KG1 (cell line): ENCODE results near the gene HMGXB3.

Experiments
- DNase-seq: peaks from one replicate; lab custom pipeline; 2025; lab: John Stamatoyannopoulos, UW

Gene HMGXB3

GRCh38 chr5:150092159-150092787 lies 91.7 kb downstream of the HMGXB3 start:
- no peak for DNase-seq

DNA sequence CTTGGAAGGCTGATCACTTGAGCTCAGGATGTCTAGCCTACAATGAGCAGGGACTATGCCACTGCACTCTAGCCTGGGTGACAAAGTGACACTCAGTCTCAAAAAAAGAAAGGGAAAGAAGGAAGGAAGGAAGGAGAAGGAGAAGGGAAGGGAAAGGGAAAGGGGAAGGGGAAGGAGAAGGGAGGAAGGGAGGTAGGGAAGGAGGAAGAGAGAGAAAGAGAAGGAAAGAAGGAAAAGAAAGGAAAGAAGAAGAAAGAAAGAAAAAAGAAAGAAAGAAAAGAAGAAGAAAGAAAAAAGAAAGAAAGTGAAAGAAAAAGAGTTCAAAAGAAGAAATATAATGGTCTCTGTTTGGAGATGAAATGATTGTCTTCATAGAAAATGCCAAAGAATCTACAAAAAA lies 96.6 kb downstream of the HMGXB3 start:
- DNase-seq: no peak

DNA sequence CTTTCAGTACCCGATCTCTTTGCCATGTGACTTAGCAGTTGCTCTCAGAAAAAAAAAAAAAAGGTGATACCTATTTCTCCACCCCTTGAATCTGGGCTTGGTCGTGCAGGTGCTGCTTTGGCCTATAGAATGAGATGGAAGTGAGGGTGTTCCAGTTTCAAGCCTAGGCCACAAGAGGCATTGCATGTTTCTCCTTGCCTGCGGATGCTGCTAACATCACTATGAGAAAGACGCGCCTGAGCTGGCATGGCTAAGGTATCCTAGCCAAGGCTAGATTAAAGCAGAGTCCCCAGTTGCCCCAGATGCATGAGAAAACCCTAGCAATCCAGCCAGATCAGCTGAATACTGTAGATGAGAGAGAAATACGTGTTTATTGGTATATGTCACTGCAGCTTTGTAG lies 100.5 kb downstream of the HMGXB3 start:
- no peak for DNase-seq
